Stimulated activated CD8-positive, alpha-beta memory T cell treated with anti-CD3 and anti-CD28 coated beads, Interleukin-4, amount 100 ng/mL, for 48 hours (primary cell): Measurements from ENCODE around the gene CYP1B1.
"Not testable (repeated sequence)": the region's sequence is repeated elsewhere in the genome, so short reads cannot be mapped to it uniquely, and the experiment has no call there.

Source experiments
- DNase-seq: peaks from one replicate; pipeline ENCODE4 v3.0.0-alpha.2; 2020

Gene CYP1B1

DNA sequence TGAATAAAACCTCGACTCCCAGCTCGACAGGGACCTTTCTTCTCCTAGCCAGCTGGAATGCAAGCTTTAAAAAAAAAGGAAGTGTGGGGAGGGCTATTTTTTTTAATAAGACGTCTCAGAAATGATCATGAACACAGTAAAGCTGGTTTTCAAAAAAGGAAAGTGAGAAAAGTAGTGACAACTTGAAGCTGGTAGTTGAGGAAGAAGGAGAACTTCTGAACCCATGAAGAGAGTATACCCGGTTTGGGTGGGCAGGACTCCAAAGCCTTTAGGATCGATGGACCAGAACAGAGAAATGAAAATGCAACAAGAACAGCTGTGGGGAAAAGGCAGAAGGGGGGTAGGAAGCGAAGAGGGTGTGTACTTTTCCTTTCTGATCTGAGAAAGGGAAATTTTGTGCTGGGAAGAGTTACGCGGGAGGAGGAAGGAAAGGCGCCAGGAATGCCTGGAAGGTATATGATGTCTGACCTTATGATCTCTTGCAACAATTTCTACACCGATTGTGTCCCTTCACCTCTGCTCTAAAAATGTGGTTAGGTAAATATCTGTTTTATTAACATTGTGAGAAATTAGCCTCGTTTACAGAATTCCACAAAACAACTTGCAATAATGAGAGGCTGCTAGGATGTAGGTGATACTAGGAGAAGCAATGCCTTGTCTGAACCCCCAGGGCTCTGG is 22.6 kb upstream of the CYP1B1 start:
- DNase-seq: no peak

DNA sequence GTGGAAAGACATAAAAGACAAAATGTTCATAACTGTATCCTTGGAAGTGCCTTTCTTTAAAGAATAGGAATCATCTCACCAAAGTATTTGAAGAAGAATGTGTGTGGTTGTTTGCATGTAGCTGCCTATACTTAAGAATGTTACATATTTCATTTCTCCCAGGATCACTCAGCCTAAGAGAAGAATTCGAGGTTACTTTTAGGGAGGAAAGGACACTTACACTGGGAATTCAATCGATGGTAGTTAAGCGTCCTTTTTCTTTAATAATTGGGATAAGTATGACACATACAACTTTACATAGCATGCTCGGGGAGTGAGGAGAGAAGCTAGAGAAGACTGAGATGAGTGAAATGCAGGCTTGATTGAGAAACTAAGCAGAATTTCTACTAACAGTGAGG is 22.0 kb upstream of the CYP1B1 start:
- no peak for DNase-seq

DNA sequence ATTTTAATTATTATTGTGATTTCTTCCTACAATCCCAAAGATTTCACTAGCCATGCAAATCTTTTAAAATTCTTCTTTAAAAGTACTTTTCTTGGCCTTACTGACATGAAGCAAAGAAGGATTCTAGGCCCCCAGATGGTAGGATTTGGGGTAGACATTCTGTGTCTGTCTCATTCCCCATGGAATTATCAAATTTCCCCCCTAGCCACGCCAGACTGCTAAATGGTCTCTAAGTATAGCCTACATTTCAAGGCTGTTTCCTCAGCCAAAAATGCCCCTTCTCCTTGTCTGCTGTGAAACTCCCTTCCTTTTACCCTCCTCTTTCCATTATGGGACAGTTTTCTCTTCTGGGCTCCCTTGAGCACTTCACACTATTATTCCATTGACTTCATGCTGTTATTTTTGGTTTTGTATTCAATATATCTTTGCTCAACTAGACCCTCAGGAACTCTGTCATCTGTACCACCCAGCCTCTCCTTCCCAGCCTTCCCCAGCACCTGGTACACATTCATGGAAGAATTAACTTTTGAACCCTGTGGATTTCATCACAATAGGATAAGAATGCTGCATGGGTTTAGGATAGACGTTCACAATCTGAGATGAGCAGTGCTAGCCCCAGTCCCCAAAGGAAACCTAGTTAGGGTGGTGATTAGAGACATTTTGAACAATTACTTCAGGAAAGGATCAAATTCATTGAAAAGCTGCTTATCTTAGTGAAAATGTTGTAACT is 21.5 kb upstream of the CYP1B1 start:
- DNase-seq: no peak

DNA sequence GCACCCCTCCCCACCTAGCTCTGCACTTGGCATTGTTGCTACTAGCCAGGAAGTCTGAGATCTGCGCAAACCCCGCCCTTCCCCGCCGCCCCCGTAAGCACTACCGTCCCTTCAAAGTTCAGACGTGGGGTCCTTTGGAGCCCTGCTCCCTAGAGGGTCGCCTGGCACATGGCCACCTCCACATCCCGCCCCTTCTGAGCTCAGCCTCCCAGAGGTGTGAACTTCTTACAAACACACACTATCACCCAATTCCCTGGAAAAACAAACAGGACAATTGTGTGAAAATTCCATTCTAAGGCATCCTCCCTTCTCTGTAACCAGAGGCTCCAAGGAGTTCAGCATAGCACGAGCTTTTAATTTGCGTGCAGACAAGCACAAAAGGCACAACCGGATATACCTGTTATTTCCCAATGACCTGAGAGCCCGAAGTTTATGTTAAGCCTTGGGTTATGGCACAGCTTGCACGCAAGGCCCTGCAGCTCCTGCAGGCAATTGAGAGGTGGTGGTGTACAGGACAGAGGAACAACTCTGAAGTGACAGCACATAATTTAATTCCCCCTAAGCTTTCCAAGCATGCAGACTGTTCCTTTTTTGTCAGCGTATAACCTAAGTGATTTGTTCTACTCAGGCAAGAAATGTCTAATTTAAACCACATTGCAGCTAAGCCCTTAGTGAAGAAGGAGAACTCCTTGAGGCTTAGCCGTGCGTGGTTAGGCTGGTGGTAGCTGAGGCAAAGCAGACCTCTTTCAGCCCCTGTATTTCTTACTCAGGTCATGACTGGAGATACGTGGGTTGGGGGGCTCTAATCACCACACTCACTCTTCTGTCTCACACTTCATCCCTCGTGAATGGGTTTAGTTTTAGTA is 20.3 kb upstream of the CYP1B1 start:
- no peak for DNase-seq

DNA sequence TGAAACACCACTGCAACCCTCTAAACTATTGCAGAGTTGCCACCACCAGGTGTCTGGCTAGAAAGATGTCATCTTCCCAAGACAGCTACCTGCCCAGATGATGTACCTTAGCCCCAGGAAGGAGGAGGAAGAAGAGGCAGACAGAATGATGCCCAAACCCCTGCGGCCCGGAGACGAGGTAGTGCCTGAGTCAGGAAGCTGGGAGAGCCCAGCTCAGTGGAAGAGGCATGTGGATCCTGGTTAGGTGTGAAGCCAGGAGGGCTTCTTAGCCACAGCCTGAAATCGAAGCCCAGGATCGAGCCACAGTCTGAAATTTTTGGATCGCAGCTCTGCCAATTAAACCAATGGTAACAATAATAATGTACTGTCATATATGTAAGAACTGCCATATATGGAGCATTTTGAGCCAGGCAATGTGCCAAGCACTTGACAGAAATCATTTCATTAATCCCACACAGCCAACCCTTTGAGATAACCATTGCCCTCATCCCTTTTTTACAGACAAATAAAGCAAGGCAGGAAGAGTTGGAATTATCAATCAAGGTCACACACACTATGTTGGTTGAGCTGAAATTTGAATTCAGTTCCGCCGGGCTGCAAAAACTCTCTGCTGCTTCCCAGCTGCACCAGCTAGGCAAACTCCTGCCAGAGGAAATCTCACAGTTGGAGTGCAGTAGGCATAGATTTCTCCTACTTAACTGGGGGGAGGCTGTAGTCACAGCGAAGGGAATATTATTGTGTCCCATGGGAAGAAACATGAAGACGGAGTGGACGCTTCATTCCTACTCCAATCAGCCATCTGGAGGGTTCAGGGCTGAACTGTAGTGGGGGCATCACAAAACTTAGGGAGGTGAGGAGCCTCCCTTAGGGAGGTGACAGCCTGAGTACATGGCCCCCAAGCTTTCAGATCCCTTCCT is 19.4 kb upstream of the CYP1B1 start:
- no peak for DNase-seq

DNA sequence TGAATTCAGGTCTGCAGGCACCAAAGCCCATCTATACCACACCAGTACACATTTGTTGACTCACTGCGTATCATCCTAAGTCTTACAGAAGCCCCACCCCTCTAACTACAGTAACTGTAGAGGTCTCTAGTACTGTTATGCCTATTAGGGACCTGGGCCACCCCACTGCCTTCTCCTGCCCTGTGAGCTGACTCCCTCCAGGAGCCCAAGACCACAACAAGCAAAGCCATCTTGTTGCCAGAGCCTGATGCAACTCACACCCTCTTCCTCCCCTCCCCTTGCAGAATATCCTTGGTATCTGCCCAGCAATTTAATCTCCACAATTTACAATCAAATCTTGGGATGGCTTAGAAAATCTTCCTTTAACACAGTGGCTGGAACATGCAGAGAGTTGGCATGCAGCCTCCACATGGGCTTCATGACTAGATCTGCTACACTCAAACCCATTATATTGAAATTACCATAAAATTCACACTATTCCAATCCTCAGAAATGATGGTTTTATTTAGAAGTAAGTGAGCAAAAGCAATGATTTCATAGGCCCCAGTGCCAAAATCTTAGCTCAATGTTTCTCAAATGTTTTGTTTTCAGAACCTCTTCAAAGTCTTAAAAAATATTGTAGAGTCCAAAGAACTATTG is 17.7 kb upstream of the CYP1B1 start:
- DNase-seq: no peak

DNA sequence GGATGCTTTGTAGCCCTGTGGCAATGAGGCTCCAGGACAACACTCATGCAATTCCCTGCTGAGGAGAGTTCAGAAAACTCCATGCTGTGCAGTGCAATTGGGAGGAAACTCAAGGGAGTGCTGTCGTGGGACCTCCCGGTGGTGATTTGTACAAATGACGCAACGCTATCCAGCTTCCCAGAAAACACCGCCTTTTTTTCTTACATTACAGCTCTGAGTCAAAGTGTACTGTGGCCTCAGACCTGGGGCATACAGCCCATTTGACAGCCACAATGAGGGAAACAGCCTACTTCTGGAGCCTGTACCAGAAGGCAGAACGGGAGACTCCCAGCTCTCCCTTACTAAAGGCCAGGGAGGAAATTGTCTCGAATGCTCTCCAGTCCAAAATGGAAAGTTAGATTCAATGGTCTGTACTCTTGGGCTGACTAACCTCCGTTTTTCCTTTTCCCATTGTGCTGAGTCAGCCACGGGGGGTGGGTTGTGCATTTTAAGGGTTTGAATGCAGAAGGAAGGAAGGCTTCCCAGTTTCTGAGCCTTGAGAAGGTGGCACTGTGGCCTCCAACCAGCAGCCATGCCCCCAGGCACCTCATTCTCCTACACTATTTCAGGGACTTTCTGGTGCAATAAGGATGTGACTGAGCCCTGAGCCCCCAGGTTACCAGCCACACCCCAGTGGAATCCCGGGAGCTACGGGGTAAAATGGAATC is 16.4 kb upstream of the CYP1B1 start:
- no peak for DNase-seq

DNA sequence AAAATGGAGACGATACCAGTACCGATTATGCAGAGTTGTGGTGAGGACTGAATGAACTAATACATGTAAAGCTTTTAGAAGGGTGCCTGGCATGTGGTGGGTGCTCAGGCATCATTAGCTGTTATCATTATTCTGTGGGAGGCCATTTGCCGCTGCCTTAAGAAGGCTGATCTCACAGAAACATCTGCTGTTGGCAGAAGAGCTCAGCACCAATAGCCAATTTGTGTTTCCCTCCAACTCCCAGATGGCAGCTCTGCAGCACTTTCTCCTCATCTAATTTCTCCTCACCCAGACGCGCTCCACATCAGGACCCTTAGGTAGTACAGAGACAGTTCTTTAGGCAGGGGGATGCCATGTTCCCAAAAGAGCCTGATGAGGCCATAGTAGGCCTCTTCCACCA is 15.8 kb upstream of the CYP1B1 start:
- no peak for DNase-seq

DNA sequence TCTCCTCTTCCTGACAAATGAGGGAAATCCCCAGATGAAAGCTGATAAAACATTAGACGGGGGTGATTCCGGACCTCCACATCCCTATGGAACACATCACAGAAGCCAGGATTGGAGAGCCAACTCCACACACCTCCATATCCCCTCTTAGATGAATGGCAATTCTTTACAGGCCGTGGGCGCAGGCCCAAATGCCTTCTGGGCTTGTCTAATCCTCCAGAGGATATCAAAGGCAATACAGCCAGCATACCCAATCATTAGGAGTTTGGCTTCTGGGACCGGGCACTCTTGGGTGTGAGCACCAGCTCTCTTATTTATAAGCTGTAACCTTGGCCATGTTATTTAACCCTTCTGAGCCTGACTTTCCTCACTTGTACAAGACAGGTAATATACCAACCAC is 15.0 kb upstream of the CYP1B1 start:
- no peak for DNase-seq

DNA sequence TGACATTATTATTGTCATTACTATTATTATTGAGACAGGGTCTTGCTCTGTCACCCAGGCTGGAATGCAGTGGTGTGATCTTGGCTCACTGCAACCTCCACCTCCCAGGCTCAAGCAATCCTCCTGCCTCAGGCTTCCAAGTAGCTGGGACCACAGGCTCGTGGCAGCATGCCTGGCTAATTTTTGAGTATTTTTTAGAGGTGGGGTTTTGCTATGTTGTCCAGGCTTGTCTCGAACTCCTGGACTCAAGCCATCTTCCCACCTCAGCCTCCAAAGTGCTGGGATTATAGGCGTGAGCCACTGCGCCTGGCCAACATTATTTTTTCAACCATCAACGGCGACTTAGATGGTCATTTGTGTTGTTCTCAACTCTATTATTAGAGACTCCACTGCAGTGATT is 14.3 kb upstream of the CYP1B1 start:
- DNase-seq: not testable (repeated sequence)

DNA sequence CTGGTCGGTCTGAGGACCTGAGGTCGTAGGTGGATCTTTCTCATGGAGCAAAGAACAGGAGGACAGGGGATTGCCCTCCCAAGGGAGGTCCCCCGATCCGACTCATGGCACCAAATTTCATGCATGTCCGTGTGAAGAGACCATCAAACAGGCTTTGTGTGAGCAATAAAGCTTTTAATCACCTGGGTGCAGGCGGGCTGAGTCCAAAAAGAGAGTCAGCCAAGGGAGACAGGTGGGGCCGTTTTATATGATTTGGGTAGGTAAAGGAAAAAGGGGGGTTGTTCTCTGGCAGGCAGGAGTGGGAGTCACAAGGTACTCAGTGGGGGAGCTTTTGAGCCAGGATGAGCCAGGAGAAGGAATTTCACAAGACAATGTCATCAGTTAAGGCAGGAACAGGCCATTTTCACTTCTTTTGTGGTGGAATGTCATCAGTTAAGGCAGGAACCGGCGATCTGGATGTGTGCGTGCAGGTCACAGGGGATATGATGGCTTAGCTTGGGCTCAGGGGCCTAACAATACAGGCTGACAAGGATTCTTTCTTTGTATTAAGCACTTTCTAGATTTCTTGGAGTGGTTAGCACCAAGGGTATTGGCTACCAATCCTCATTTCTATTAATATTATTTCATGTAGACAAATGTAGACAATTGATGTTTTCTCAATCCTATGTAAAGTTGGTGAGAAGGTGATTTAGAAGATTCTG is 10.2 kb upstream of the CYP1B1 start:
- DNase-seq: not testable (repeated sequence)

DNA sequence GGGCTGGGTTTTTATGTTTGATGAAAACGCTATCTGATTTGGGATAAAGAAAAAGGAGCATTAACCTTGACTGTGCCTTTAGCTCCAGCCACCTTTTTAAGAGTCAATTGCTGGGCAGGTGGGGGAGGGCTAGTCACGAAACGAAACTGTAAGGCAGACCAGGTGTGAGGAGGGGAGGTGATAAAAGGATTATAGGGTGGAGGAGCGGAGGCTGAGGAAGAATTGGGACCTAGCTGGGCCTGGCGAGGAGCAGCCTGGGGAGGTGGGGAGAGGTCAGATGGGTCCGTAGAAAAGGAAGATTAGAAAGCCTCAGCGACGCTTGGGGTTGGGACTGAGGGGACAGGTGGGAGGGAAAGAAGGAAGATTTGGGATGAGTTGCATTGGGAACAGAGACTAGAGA is 8.6 kb upstream of the CYP1B1 start:
- not testable (repeated sequence) for DNase-seq

DNA sequence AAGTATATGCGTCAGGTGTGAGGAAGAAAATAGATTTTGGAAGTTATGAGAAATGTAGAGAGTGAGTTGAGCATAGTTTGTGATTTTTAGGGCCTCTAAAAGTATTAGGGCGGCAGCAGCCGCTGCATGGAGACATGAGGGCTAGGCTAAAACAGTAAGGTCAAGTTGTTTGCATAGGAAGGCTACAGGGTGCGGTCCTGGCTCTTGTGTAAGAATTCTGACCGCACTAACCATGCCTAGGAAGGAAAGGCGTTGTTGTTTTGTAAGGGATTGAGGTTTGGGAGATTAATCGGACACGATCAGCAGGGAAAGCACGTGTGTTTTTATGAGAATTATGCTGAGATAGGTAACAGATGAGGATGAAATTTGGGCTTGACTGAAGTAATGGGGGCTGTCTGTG is 6.8 kb upstream of the CYP1B1 start:
- not testable (repeated sequence) for DNase-seq

DNA sequence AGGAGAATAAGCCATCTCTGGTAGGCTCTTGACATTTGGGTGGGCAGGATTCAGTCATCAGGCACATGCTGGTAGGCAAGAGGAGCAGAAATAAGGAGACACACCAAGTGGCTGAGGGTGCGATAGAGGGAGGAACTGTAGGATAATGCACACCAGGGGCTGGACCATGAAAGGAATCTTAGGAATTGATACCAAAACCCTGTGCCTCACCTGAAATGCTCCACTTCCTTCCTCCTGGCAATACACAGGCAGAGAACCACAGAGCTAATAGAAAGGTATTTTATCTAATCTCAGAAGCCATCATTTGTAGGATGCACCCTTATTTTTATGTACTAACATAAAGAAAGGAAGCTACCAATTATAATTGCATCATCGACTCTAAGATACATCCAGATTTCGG is 4.4 kb upstream of the CYP1B1 start:
- no peak for DNase-seq

DNA sequence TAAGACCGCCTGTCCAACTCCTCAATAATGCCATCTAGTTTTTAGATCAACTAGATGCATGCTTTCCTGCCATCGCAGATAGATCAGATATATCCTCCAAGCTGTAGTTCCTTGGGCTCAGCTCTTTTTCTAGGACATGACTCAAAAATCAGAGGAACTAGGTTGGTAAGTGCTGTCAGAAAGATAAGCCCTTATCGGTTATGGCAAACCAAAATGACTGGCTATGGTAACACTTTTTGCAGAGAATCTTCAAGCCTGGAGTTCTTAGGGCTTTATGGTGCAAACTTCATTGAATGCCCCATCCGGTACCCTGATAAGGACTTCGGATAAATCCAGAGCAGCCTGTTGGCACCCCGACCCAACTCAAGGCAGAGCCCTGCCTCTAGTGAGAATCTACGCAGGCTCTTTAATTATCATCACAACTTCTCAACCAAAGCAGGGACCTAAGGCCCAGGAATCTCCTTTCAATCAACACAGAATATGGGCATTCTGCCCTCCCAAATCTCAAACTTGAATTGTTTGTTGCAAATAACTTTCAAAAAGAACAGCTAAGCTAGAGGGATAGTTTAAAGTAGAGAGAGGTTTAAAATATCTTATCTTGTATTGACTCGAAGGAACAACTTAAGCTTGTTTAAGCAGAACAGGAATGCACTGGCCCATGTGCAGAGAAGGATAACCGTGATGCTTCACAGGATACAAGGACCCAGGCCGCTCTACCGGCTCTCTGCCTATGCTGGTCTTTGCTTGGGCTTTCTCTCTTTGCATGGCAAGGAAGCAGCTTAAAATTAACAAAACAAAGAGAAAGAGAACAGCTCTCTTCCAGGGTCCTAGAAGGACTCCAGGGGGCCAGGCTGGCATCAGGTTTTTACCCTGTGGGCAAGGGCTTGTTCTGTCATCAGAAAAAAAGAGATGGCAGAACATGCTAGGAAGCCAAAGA is 3.4 kb upstream of the CYP1B1 start:
- DNase-seq: no peak

DNA sequence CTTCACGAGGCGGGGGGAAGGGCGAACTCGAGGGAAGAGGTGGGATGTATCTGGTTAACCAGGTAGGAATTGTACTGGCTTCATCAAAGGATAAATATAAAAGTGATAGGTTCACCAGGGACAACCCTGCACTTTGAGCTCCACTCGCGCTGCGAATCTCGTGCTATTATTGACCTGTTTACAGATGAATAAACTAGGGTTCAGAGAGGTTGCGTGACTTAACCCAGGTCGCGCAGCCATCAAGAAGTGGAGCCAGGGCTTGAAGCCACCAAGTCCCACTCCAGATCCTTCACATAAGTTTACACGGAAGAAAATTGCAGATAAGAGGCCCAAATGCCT is 1.4 kb upstream of the CYP1B1 start:
- no peak for DNase-seq

DNA sequence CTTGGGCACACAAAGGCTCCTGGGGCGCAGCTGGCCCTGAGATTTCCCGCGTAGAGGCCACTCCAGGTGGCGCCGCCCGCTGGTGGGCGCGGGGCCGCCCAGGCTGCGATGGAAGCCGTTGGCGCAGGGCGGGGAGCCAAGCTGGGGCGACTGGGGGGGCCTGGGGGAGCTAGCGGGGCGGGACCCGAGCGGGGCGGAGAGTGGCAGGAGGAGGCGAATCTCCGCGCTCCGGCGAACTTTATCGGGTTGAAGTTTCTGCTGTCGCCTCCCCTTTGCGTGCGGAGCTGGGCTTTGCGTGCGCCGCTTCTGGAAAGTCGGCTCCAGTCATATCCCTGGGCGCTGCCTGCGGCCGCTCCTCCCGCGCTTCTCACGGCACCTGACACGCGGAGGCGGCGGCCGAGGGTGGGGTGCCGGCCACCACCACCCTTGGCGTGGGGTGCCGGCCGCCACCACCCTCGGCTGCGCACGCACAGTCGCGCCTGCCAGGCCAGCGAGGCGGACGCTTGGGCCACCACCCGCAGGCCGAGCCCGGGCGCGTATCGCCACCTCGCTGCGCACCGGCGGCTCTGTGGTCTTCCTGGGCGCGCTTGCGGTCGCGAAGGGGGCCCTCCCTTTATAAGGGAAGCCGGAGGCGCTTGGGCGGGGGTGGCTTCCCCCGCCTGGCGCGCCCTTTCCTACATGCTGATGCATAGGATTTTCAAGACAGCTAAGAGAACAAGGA is 919 bp upstream of the CYP1B1 start:
- peak; percentile 82 for DNase-seq

DNA sequence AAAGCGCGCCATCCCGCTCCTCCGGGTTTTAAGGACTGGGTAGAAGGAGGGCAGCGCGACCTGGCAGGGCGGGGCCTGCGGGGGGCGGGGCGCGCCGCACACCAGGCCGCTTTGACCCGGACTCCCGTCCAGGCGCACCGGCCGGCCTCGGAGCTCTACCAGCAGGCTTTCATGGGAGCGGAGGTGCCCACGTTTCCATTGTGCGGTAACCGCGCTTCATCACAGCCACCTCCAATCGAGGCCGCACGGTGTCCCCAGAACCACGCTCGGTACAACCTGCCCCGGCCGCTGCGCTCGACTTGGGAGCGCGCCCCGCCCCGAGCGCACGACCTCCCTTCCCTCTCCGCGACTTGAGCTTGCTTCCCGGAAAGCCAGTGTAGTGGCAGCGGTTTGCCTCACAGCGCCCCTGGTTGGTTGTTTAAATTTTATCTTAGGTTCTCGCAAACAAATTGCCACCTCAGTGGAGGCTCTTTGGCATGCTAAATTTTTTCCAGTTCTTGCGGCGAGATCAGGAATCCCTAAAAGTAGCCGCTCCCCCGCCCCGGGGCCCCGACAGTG is 280 bp upstream of the CYP1B1 start:
- peak; percentile 72 for DNase-seq
